RWPE2 (cell line): ENCODE results near the gene LRRC56.

Experiments
- ATAC-seq: fragments of 200-7000 bp; cut with Tn5 transposase; 3 replicates; pipeline ENCODE4 v1.9.1; 2021; ENCODE audit warnings: low read depth
- DNase-seq: peaks from one replicate; pipeline ENCODE4 v3.0.0-alpha.2; 2020; ENCODE audit warnings: low spot score
- H3K27ac ChIP-seq: fragments of 450-650 bp; 2 replicates; pipeline ENCODE4 v1.5.1; 2017; ENCODE audit warnings: mild to moderate bottlenecking; ENCODE audit not compliant: poor library complexity, severe bottlenecking
- H3K27me3 ChIP-seq: fragments of 250-450 bp; sonication (Bioruptor Pico); 2 replicates; pipeline ENCODE4 v1.5.1; 2021; ENCODE audit warnings: mild to moderate bottlenecking, moderate library complexity; ENCODE audit not compliant: insufficient read depth, poor library complexity, severe bottlenecking
- H3K36me3 ChIP-seq: fragments of 250-450 bp; sonication (Bioruptor Pico); 2 replicates; pipeline ENCODE4 v1.5.1; 2020; ENCODE audit warnings: low read depth, mild to moderate bottlenecking, moderate library complexity
- H3K4me1 ChIP-seq: fragments of 250-450 bp; sonication (Bioruptor Pico); 2 replicates; pipeline ENCODE4 v1.5.1; 2021; ENCODE audit warnings: mild to moderate bottlenecking, moderate library complexity; ENCODE audit not compliant: insufficient read depth, poor library complexity, severe bottlenecking
- H3K4me3 ChIP-seq: fragments of 250-450 bp; sonication (Bioruptor Pico); 2 replicates; pipeline ENCODE4 v1.5.1; 2021; ENCODE audit warnings: mild to moderate bottlenecking, moderate library complexity; ENCODE audit not compliant: severe bottlenecking
- H3K9me3 ChIP-seq: fragments of 250-450 bp; sonication (Bioruptor Pico); 2 replicates; pipeline ENCODE4 v1.5.1; 2021; ENCODE audit warnings: mild to moderate bottlenecking, moderate library complexity; ENCODE audit not compliant: severe bottlenecking
- TF ChIP-seq, protein P1 (sequence below): fragments of 450-650 bp; IDR thresholded peaks from one replicate; pipeline ENCODE4 v1.5.1; 2017; ENCODE audit warnings: mild to moderate bottlenecking, moderate library complexity; ENCODE audit not compliant: poor library complexity, severe bottlenecking

Gene LRRC56

DNA sequence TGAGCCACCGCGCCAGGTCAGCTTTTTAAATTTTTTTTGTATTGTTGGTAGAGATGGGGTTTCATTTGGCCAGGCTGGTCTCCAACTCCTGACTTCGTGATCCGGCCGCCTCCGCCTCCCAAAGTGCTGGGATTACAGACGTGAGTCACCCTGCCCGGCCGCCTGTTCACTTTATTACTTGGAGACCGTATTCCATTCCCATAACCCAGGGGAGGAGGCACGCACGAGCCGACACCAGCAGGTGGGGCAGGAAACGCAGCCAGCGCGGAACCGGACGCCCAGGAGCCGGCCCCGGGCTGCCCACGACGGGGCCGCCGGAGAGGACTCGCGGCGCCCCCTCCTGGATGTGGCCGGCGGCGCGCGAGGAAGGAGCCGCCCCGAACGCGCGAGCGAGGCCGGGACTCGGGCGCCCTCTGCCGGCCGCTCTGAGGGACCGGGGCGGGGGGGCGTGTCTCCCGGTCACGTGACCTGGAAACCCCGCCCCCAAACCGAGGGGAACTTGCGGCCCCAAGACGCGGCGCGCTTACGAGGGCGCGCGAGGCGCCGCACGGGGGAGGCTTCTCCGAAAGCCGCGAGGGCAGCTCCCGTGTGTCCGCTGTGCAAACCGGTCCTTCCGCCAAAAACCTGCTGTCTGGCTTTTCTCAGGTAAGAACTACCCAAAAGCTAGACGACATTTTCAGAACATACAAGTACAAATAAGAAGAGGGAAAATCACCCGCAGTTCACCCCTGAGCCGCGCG, 18.7 kb upstream of the LRRC56 start:
- Histone ChIP-seq H3K36me3 (no peaks in the 10 kb centered on the region; the same call in none of the 2 replicates), H3K4me3 (peak overlapping the region; percentile 7), H3K27ac (peak overlapping the region; percentile 95), H3K9me3 (peaks cover 2% of the 10 kb centered on the region), H3K27me3 (no peaks in the 10 kb centered on the region), H3K4me1 (peaks cover 16% of the 10 kb centered on the region)
- peak; percentile 95 for DNase-seq
- peak; percentile 87 for ATAC-seq
- TF ChIP-seq, protein P1, sequence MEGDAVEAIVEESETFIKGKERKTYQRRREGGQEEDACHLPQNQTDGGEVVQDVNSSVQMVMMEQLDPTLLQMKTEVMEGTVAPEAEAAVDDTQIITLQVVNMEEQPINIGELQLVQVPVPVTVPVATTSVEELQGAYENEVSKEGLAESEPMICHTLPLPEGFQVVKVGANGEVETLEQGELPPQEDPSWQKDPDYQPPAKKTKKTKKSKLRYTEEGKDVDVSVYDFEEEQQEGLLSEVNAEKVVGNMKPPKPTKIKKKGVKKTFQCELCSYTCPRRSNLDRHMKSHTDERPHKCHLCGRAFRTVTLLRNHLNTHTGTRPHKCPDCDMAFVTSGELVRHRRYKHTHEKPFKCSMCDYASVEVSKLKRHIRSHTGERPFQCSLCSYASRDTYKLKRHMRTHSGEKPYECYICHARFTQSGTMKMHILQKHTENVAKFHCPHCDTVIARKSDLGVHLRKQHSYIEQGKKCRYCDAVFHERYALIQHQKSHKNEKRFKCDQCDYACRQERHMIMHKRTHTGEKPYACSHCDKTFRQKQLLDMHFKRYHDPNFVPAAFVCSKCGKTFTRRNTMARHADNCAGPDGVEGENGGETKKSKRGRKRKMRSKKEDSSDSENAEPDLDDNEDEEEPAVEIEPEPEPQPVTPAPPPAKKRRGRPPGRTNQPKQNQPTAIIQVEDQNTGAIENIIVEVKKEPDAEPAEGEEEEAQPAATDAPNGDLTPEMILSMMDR: peak; percentile 99

DNA sequence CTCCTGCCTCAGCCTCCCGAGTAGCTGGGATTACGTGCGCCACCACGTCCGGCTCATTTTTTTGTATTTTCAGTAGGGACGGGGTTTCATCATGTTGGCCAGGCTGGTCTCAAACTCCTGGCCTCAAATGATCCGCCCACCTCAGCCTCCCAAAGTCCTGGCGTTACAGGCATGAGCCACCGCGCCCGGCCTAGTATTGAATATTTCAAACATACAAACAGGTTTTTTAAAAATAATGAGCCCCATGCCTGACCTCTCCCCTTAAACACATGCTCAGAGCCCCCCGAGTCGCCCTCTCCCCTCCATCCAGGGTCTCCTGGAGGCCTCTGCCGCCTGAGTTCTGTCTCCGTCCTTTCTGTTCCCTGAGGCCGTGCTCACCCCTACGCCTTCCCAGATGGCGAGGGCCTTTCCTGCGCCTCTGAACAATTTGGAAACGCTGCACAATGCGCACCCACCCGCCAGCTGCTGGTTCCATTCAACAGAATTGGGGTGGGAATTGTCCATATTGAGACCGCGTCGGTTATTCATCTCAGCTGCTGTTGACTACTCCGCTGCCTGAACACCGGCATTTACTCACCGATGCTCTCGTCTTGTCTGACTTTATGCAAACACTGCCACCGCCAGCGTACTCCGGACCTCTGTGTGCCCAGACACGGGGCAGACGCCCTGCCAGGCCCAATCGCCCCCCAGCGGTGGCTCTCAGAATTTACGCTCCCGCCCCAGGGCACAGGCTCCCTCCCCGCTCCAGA, 16.7 kb upstream of the LRRC56 start:
- no peak overlapping the region for H3K4me3 ChIP-seq
- ATAC-seq (no peak), DNase-seq (no peak)
- no peak overlapping the region for H3K27ac ChIP-seq
- no peaks in the 10 kb centered on the region for H3K27me3 ChIP-seq
- TF ChIP-seq, protein P1: no peak
- peaks cover 5% of the 10 kb centered on the region for H3K4me1 ChIP-seq
- H3K36me3 ChIP-seq: no peaks in the 10 kb centered on the region; the same call in 1 of the 2 replicates
- H3K9me3 ChIP-seq: peaks cover 2% of the 10 kb centered on the region

DNA sequence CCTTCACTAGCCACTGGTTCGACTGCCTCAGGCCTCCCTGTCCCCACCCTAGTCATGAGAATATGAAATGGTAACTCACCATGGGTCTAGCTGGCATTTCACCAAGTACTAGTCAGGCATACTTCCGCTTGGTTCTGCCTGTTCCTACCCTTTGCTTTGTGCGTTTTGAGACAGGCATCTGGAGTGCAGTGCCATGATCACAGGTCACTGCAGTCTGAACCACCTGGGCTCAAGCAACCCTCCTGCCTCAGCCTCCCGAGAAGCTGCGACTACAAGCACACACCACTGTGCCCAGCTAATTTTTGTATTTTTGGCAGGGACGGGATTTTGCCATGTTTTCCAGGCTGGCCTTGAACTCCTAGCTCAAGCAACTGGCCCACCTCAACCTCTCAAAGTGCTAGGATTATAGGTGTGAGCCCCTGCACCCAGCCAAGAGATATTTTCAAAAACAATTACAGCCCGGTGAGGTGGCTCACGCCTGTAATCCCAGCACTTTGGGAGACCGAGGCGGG, 16.1 kb upstream of the LRRC56 start:
- no peaks in the 10 kb centered on the region for H3K27me3 ChIP-seq
- no peaks in the 10 kb centered on the region for H3K4me1 ChIP-seq
- no peak overlapping the region for H3K27ac ChIP-seq
- ATAC-seq: no peak
- TF ChIP-seq, protein P1: no peak
- H3K36me3 ChIP-seq: no peaks in the 10 kb centered on the region; the same call in 1 of the 2 replicates
- peaks cover 2% of the 10 kb centered on the region for H3K9me3 ChIP-seq
- no peak for DNase-seq
- H3K4me3 ChIP-seq: no peak overlapping the region

DNA sequence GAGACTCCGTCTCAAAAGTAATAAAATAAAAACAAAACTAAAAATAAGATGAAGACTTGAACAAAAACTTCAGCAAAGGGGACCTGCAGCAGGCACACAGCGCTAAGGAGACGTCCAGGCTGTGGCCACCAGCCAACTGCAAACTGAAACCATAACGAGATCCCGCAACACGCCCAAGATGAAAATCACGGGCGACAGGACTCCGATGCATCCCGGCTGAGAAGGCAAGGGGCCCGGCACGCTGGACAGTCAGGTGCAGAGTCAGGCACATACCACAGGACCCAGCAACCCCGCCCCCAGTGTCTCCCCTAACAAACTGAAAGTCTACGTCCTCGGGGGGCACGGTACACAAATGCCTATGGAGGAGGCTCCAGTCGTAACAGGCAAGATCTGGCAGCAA, 11.1 kb upstream of the LRRC56 start:
- no peaks in the 10 kb centered on the region for H3K27me3 ChIP-seq
- H3K36me3 ChIP-seq: no peaks in the 10 kb centered on the region
- ATAC-seq (no peak), DNase-seq (no peak)
- H3K4me1 ChIP-seq: no peaks in the 10 kb centered on the region
- no peak overlapping the region for H3K27ac ChIP-seq
- no peak overlapping the region for H3K4me3 ChIP-seq
- no peaks in the 10 kb centered on the region for H3K9me3 ChIP-seq
- TF ChIP-seq, protein P1: no peak
